ENCODE data around the gene MAEL.
"Not testable (repeated sequence)": the region's sequence is repeated elsewhere in the genome, so short reads cannot be mapped to it uniquely, and the experiment has no call there.

Gene MAEL

GRCh38 chr1:167016100-167016750 is 27.1 kb downstream of the MAEL start:
- Histone ChIP-seq H3K4me3 (ENCODE audit: low read length) (no peak overlapping the region), H3K36me3 (ENCODE audit: insufficient read depth, low read length) (no peaks in the 10 kb centered on the region), H3K9me3 (ENCODE audit: insufficient read depth, low read depth, low read length) (no peaks in the 10 kb centered on the region), H3K27me3 (ENCODE audit: insufficient read depth, low read length) (no peaks in the 10 kb centered on the region), H3K4me1 (ENCODE audit: insufficient read depth, low read length) (peaks cover 9% of the 10 kb centered on the region; the same call in 1 of the 2 replicates), H3K9ac (ENCODE audit: low read depth, low read length) (no peak overlapping the region), H3K27ac (ENCODE audit: low read depth, low read length) (no peak overlapping the region)
- WGBS = 89% methylated on average over 6 of the region's 6 CpGs

- Histone ChIP-seq H3K27me3 (ENCODE audit: insufficient read depth, low read length) (no peaks in the 10 kb centered on the region), H3K9me3 (ENCODE audit: insufficient read depth, low read depth, low read length) (no peaks in the 10 kb centered on the region), H3K4me3 (ENCODE audit: low read length) (no peak overlapping the region), H3K9ac (ENCODE audit: low read depth, low read length) (no peak overlapping the region), H3K4me1 (ENCODE audit: insufficient read depth, low read length) (no peaks in the 10 kb centered on the region), H3K27ac (ENCODE audit: low read depth, low read length) (no peak overlapping the region), H3K36me3 (ENCODE audit: insufficient read depth, low read length) (no peaks in the 10 kb centered on the region)
- no CpG with 5 or more reads among the region's 1 CpG for WGBS
These were observed 33.3 kb downstream of the MAEL start for GRCh38 chr1:167022384-167022783.

GRCh38 chr1:167029553-167029952 is 40.5 kb downstream of the MAEL start:
- H3K9me3 ChIP-seq (ENCODE audit: insufficient read depth, low read depth, low read length); H3K27me3 ChIP-seq (ENCODE audit: insufficient read depth, low read length); H3K9ac ChIP-seq (ENCODE audit: low read depth, low read length); H3K36me3 ChIP-seq (ENCODE audit: insufficient read depth, low read length); H3K4me3 ChIP-seq (ENCODE audit: low read length); H3K4me1 ChIP-seq (ENCODE audit: insufficient read depth, low read length); H3K27ac ChIP-seq (ENCODE audit: low read depth, low read length): not testable (repeated sequence)
- WGBS = 95% methylated on average over 27 of the region's 27 CpGs

DNA sequence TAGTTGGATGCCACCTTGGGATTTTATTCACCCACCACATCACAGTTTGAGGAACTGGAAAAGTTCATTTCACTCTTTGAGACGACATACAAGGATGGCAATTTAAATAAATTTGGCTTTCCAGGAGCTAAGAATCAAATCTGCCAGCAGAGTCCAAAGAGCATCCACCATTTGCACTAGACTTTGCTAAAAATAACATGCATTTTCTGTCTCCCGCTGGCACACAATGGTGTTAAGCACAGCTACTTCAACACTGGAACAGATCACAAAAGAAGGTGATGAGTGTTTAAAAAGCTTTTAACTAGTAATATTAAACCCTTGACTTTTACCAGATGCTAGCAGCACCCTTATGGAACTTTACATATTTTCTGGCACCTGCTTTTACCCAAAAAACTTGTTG is 44.6 kb downstream of the MAEL start:
- Histone ChIP-seq H3K4me3 (ENCODE audit: low read length) (no peak overlapping the region), H3K4me1 (ENCODE audit: insufficient read depth, low read length) (no peaks in the 10 kb centered on the region), H3K27me3 (ENCODE audit: insufficient read depth, low read length) (no peaks in the 10 kb centered on the region), H3K36me3 (ENCODE audit: insufficient read depth, low read length) (no peaks in the 10 kb centered on the region), H3K27ac (ENCODE audit: low read depth, low read length) (no peak overlapping the region), H3K9ac (ENCODE audit: low read depth, low read length) (no peak overlapping the region), H3K9me3 (ENCODE audit: insufficient read depth, low read depth, low read length) (peaks cover 3% of the 10 kb centered on the region; the same call in 1 of the 2 replicates)
- WGBS = 89% methylated on average over 2 of the region's 2 CpGs

DNA sequence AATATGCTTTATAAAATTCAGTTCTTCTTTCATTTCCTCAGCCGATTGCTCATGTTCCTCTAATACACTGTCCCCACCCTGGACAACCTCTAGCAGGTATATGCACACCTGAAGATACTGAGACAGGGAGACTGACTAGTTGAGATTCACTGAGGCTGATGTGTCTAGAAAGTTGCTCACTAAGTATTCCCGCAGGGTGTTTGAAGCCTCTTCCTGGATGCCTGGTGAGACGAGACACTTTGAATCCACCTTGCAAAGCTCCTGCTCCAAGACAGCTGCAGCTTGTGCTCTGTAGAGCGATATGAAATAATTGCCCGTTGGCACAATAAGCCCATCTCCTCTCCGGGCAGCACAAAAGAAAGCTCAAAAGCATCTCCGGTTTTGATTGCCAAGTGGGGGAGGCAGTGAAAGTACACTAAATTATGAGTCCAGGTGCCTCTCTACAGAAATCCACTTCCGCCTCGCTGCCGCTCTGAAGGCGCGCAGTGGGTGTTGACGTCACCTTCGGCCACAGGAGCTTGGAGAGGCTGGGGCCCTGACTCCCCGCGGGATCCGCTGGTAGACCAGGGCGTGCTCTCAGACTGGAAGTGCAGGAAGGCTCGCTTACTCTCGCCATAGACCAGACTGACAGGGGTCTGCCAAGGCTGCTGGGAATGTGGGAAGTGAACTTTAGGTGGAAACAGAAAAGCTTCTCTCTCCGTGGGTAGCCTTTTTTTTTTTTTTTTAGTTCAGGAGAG is 54.8 kb downstream of the MAEL start:
- H3K4me1 ChIP-seq (ENCODE audit: insufficient read depth, low read length) = no peaks in the 10 kb centered on the region
- H3K9me3 ChIP-seq (ENCODE audit: insufficient read depth, low read depth, low read length) = no peaks in the 10 kb centered on the region
- 92% methylated on average over 20 of the region's 21 CpGs for WGBS
- no peak overlapping the region for H3K4me3 ChIP-seq (ENCODE audit: low read length)
- no peak overlapping the region for H3K27ac ChIP-seq (ENCODE audit: low read depth, low read length)
- H3K27me3 ChIP-seq (ENCODE audit: insufficient read depth, low read length) = peaks cover 3% of the 10 kb centered on the region; the same call in 1 of the 2 replicates
- H3K36me3 ChIP-seq (ENCODE audit: insufficient read depth, low read length) = no peaks in the 10 kb centered on the region
- no peak overlapping the region for H3K9ac ChIP-seq (ENCODE audit: low read depth, low read length)

DNA sequence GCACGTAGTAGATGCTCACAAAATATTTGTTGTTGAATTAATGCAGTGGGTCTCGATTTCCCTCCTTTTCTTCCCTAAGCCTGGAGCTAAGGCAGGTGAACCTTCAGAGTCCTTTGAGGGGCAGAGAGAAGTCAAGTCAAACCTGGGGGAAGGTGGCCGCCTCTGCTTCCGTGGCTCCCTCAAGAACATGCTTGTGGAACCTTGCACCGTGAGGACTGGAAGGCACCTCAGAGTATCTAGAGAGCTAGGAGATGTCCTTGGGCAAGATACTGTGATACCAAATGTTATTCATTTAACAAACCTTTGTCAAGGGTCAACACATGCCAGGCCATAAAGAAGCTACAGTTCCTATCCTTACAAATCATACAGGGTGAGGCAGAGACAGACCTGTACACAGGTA is 62.8 kb downstream of the MAEL start:
- H3K27me3 ChIP-seq (ENCODE audit: insufficient read depth, low read length) = no peaks in the 10 kb centered on the region
- peaks cover 3% of the 10 kb centered on the region; the same call in 1 of the 2 replicates for H3K4me1 ChIP-seq (ENCODE audit: insufficient read depth, low read length)
- WGBS = 91% methylated on average over 5 of the region's 5 CpGs
- H3K9me3 ChIP-seq (ENCODE audit: insufficient read depth, low read depth, low read length) = no peaks in the 10 kb centered on the region
- no peak overlapping the region for H3K27ac ChIP-seq (ENCODE audit: low read depth, low read length)
- no peak overlapping the region for H3K9ac ChIP-seq (ENCODE audit: low read depth, low read length)
- no peak overlapping the region for H3K4me3 ChIP-seq (ENCODE audit: low read length)
- H3K36me3 ChIP-seq (ENCODE audit: insufficient read depth, low read length) = no peaks in the 10 kb centered on the region

- no peak overlapping the region for H3K4me3 ChIP-seq (ENCODE audit: low read length)
- H3K9ac ChIP-seq (ENCODE audit: low read depth, low read length) = no peak overlapping the region
- 77% methylated on average over 8 of the region's 8 CpGs for WGBS
- no peaks in the 10 kb centered on the region for H3K36me3 ChIP-seq (ENCODE audit: insufficient read depth, low read length)
- no peaks in the 10 kb centered on the region for H3K27me3 ChIP-seq (ENCODE audit: insufficient read depth, low read length)
- peaks cover 3% of the 10 kb centered on the region; the same call in 1 of the 2 replicates for H3K4me1 ChIP-seq (ENCODE audit: insufficient read depth, low read length)
- no peaks in the 10 kb centered on the region for H3K9me3 ChIP-seq (ENCODE audit: insufficient read depth, low read depth, low read length)
- H3K27ac ChIP-seq (ENCODE audit: low read depth, low read length) = no peak overlapping the region
These were observed 63.3 kb downstream of the MAEL start for GRCh38 chr1:167052389-167052788.

GRCh38 chr1:167054531-167054930 is 65.5 kb downstream of the MAEL start:
- no peaks in the 10 kb centered on the region for H3K27me3 ChIP-seq (ENCODE audit: insufficient read depth, low read length)
- H3K4me1 ChIP-seq (ENCODE audit: insufficient read depth, low read length) = peaks cover 6% of the 10 kb centered on the region; the same call in 1 of the 2 replicates
- 84% methylated on average over 3 of the region's 3 CpGs for WGBS
- H3K36me3 ChIP-seq (ENCODE audit: insufficient read depth, low read length) = no peaks in the 10 kb centered on the region
- H3K9ac ChIP-seq (ENCODE audit: low read depth, low read length) = no peak overlapping the region
- H3K4me3 ChIP-seq (ENCODE audit: low read length) = no peak overlapping the region
- H3K27ac ChIP-seq (ENCODE audit: low read depth, low read length) = no peak overlapping the region
- H3K9me3 ChIP-seq (ENCODE audit: insufficient read depth, low read depth, low read length) = no peaks in the 10 kb centered on the region

DNA sequence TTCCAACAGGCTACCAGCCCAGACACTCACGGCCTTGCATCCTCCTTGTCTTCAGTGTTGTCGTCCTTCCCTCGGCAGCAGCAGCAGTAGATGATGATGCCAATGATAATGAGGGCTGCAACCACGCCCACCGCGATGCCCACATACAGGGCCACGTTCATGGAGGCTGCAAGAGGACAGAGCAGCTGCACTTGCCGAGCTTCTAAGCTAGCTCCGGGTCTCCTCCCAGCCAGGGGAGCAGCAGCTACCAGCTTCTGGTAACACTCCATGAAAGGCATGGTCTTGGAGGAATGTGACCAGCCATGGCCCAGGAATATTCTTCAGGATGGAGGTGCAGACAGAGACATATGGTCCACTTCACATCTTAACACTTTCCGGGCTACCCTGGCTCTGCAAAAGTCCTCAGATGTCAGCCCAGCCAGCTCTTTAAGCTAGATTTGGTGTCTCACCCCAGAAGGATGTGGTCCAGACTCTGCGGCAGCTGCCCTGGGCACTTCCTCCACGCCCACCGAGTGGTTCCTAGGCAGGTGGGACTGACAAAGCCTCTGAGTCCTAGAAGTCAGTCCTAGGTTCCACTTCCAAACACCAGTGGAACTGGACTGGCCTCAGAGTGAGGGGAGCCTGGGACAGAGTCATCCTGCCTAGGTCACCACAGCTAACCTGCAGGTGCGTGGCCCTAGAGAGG is 66.0 kb downstream of the MAEL start:
- Histone ChIP-seq H3K9me3 (ENCODE audit: insufficient read depth, low read depth, low read length) (no peaks in the 10 kb centered on the region), H3K36me3 (ENCODE audit: insufficient read depth, low read length) (no peaks in the 10 kb centered on the region), H3K27ac (ENCODE audit: low read depth, low read length) (no peak overlapping the region), H3K4me1 (ENCODE audit: insufficient read depth, low read length) (peaks cover 5% of the 10 kb centered on the region; the same call in 1 of the 2 replicates), H3K27me3 (ENCODE audit: insufficient read depth, low read length) (no peaks in the 10 kb centered on the region), H3K9ac (ENCODE audit: low read depth, low read length) (no peak overlapping the region), H3K4me3 (ENCODE audit: low read length) (no peak overlapping the region)
- 93% methylated on average over 14 of the region's 14 CpGs for WGBS

GRCh38 chr1:167056529-167057231 is 67.6 kb downstream of the MAEL start:
- Histone ChIP-seq H3K27me3 (ENCODE audit: insufficient read depth, low read length) (no peaks in the 10 kb centered on the region), H3K36me3 (ENCODE audit: insufficient read depth, low read length) (no peaks in the 10 kb centered on the region), H3K9me3 (ENCODE audit: insufficient read depth, low read depth, low read length) (no peaks in the 10 kb centered on the region), H3K9ac (ENCODE audit: low read depth, low read length) (no peak overlapping the region), H3K4me3 (ENCODE audit: low read length) (no peak overlapping the region), H3K27ac (ENCODE audit: low read depth, low read length) (no peak overlapping the region), H3K4me1 (ENCODE audit: insufficient read depth, low read length) (0 out of 2 replicates have a peak, but pooled peaks cover 4% of the 10 kb centered on the region)
- WGBS = 65% methylated on average over 10 of the region's 10 CpGs

Measured in HUES64 (cell line).